K562 (cell line): ENCODE measurements around the gene A4GALT.
"Not testable (repeated sequence)": the region's sequence is repeated elsewhere in the genome, so short reads cannot be mapped to it uniquely, and the experiment has no call there.

Experiments used
- AFF4 ChIP-seq: sonication (generic); formaldehyde crosslinking; IDR thresholded peaks from 2 replicates; pipeline ENCODE4 v1.8.0; 2023; ENCODE audit warnings: mild to moderate bottlenecking, missing genetic modification reagents
- CHD4 ChIP-seq: fragments of 200-600 bp; sonication (generic); IDR thresholded peaks from 3 replicates; pipeline ENCODE4 v1.6.1; 2012; ENCODE audit warnings: low read depth, mild to moderate bottlenecking, mixed read lengths, low read length, inconsistent platforms; ENCODE audit not compliant: insufficient read depth, insufficient replicate concordance, poor library complexity, severe bottlenecking
- FOXP4 ChIP-seq: sonication (generic); formaldehyde crosslinking; IDR thresholded peaks from 2 replicates; pipeline ENCODE4 v1.8.0; 2022; ENCODE audit warnings: mild to moderate bottlenecking, missing genetic modification reagents, borderline replicate concordance
- PCBP1 ChIP-seq: fragments of 200-400 bp; formaldehyde crosslinking; IDR thresholded peaks from 2 replicates; pipeline ENCODE4 v1.6.1; 2018; ENCODE audit warnings: mild to moderate bottlenecking, low read depth, low read length; ENCODE audit not compliant: poor library complexity, severe bottlenecking
- POLR2A ChIP-seq: fragments of 450-650 bp; conservative IDR thresholded peaks from 2 replicates; pipeline ENCODE4 v1.6.1; 2016
- POLR3A ChIP-seq: IDR thresholded peaks from 2 replicates; pipeline ENCODE4 v1.6.1; 2011; ENCODE audit warnings: borderline replicate concordance, mild to moderate bottlenecking, moderate library complexity; ENCODE audit not compliant: insufficient read length, insufficient read depth; ENCODE audit errors: extremely low read depth
- RBBP5 ChIP-seq: fragments of 200-600 bp; sonication (generic); IDR thresholded peaks from 2 replicates; pipeline ENCODE4 v1.6.1; 2012; ENCODE audit warnings: borderline replicate concordance, mild to moderate bottlenecking, low read length, control low read depth, inconsistent platforms; ENCODE audit not compliant: insufficient read depth, poor library complexity, severe bottlenecking

GRCh38 chr22:42740320-42740719 is 19.6 kb upstream of the A4GALT start:
- TF ChIP-seq RBBP5; PCBP1; POLR2A; CHD4; AFF4 (CRISPR knock-in tag); POLR3A; FOXP4 (CRISPR knock-in tag): not testable (repeated sequence)
